ENCODE measurements around the gene WNT3A. TPM values are rescaled to one million over a fixed set of nuclear protein-coding genes. Genes with fewer than 3 reads are reported as not detected.

Gene WNT3A
- polyA plus RNA-seq, 1 donor (not counting 4 experiments of a cell fraction or from before 2014, with no cell fraction given) = 0.07 TPM

- Histone ChIP-seq H3K9me3 (ENCODE audit: control insufficient read depth, low read depth, low read length) (no peaks in the 10 kb centered on the region), H3K4me2 (ENCODE audit: control insufficient read depth, extremely low read depth, insufficient read depth, low read depth, low read length) (no peak overlapping the region), H3K9me1 (ENCODE audit: control insufficient read depth, extremely low read depth, insufficient read depth, low read length) (no peaks in the 10 kb centered on the region), H3K4me3 (ENCODE audit: control insufficient read depth in 2 of 3, extremely low read depth in 1 of 3, insufficient read depth in 2 of 3, low read depth in 1 of 3, low read length in 3 of 3) (no peak overlapping the region), H3K36me3 (ENCODE audit: control insufficient read depth in 2 of 2, extremely low read depth in 1 of 2, insufficient read depth in 2 of 2, low read length in 2 of 2) (no peaks in the 10 kb centered on the region), H4K20me1 (ENCODE audit: control insufficient read depth, extremely low read depth, insufficient read depth, low read length) (no peaks in the 10 kb centered on the region), H3K79me2 (ENCODE audit: control insufficient read depth, insufficient read depth, low read length) (no peaks in the 10 kb centered on the region), H3K27me3 (ENCODE audit: control insufficient read depth, extremely low read depth, insufficient read depth, low read length) (peaks cover 3% of the 10 kb centered on the region), H3K27ac (ENCODE audit: control insufficient read depth, insufficient read depth, low read length) (no peak overlapping the region), H3K4me1 (ENCODE audit: control insufficient read depth, extremely low read depth, insufficient read depth, low read length) (no peaks in the 10 kb centered on the region), H2AFZ (ENCODE audit: control insufficient read depth, low read length) (no peak overlapping the region), H3K9ac (ENCODE audit: control insufficient read depth, extremely low read depth, insufficient read depth, low read length) (no peak overlapping the region)
- TF ChIP-seq EZH2 (IDR thresholded peaks at IDR 0.05; ENCODE audit: low read length) (no peak), CTCF (optimal IDR thresholded peaks at IDR 0.05 in 1 of 3, IDR thresholded peaks at IDR 0.05 in 1 of 3, conservative IDR thresholded peaks at IDR 0.05 in 1 of 3; ENCODE audit: extremely low read depth in 1 of 3, insufficient read depth in 2 of 3, low read length in 3 of 3) (no peak)
- DNase-seq (ENCODE audit: low read depth, low spot score) (no peak), FAIRE-seq (no peak)
- dilution Hi-C loops (cut with MboI; ENCODE audit: extremely low pct_ligation_motif_present, low sequenced_read_pairs) = no loop called here
Observed at GRCh38 chr1:228022571-228023293, 15.9 kb downstream of the WNT3A start.

GRCh38 chr1:228023294-228023639 is 16.5 kb downstream of the WNT3A start:
- H3K9me3 ChIP-seq (ENCODE audit: control insufficient read depth, low read depth, low read length) = no peaks in the 10 kb centered on the region
- H4K20me1 ChIP-seq (ENCODE audit: control insufficient read depth, extremely low read depth, insufficient read depth, low read length) = no peaks in the 10 kb centered on the region
- no peak overlapping the region for H3K4me2 ChIP-seq (ENCODE audit: control insufficient read depth, extremely low read depth, insufficient read depth, low read depth, low read length)
- DNase-seq (ENCODE audit: low read depth, low spot score) (no peak), FAIRE-seq (no peak)
- H3K79me2 ChIP-seq (ENCODE audit: control insufficient read depth, insufficient read depth, low read length) = no peaks in the 10 kb centered on the region
- H3K9ac ChIP-seq (ENCODE audit: control insufficient read depth, extremely low read depth, insufficient read depth, low read length) = no peak overlapping the region
- no peak overlapping the region for H2AFZ ChIP-seq (ENCODE audit: control insufficient read depth, low read length)
- H3K9me1 ChIP-seq (ENCODE audit: control insufficient read depth, extremely low read depth, insufficient read depth, low read length) = no peaks in the 10 kb centered on the region
- no peaks in the 10 kb centered on the region for H3K4me1 ChIP-seq (ENCODE audit: control insufficient read depth, extremely low read depth, insufficient read depth, low read length)
- H3K36me3 ChIP-seq (ENCODE audit: control insufficient read depth in 2 of 2, extremely low read depth in 1 of 2, insufficient read depth in 2 of 2, low read length in 2 of 2) = no peaks in the 10 kb centered on the region
- dilution Hi-C loops (cut with MboI; ENCODE audit: extremely low pct_ligation_motif_present, low sequenced_read_pairs) = no loop called here
- H3K27me3 ChIP-seq (ENCODE audit: control insufficient read depth, extremely low read depth, insufficient read depth, low read length) = peaks cover 3% of the 10 kb centered on the region
- no peak overlapping the region for H3K4me3 ChIP-seq (ENCODE audit: control insufficient read depth in 2 of 3, extremely low read depth in 1 of 3, insufficient read depth in 2 of 3, low read depth in 1 of 3, low read length in 3 of 3)
- TF ChIP-seq CTCF (optimal IDR thresholded peaks at IDR 0.05 in 1 of 3, IDR thresholded peaks at IDR 0.05 in 1 of 3, conservative IDR thresholded peaks at IDR 0.05 in 1 of 3; ENCODE audit: extremely low read depth in 1 of 3, insufficient read depth in 2 of 3, low read length in 3 of 3) (no peak), EZH2 (IDR thresholded peaks at IDR 0.05; ENCODE audit: low read length) (no peak)
- no peak overlapping the region for H3K27ac ChIP-seq (ENCODE audit: control insufficient read depth, insufficient read depth, low read length)

All from keratinocyte (primary cell).